Measurements from ENCODE around the gene ZNF644.
"Not testable (repeated sequence)": the region's sequence is repeated elsewhere in the genome, so short reads cannot be mapped to it uniquely, and the experiment has no call there.

Gene ZNF644

GRCh38 chr1:91021686-91022517 is at the start of gene ZNF644:
Gene ZNF644 (minus strand): TSS chr1:91022035. CDS start chr1:90982353, 39,682 bp downstream.
- no peak for TF ChIP-seq ZFX (IDR thresholded peaks at IDR 0.05; ENCODE audit: borderline replicate concordance)
- TF ChIP-seq CTCF (IDR thresholded peaks at IDR 0.05), result no peak
- peak within 1 kb of the TSS; percentile 97 for H3K27ac ChIP-seq

DNA sequence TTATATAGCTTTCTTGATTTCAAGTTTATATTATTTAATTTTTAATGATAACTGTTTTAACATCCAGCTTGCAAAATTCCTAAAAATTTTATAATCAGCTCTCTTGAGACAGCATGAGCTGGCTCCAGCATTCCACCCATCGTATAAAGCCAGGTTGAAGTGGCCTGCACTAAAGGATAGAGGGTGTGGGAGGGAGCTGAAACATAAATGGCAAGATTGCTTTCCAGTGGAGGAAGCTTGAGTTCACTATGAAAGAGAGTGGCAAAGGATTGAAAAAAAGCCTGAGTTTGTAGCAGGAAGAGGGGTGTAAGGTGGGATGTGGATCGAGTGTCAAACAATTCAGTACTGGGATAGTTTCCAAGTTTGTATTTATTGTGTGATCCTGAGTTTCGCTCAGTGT is 48.5 kb upstream of the ZNF644 start:
- no peak for TF ChIP-seq CTCF (IDR thresholded peaks at IDR 0.05)
- no peak overlapping the region for H3K27ac ChIP-seq

GRCh38 chr1:91066538-91066937 is 44.7 kb upstream of the ZNF644 start:
- H3K27ac ChIP-seq, result no peak overlapping the region
- TF ChIP-seq CTCF (IDR thresholded peaks at IDR 0.05) (no peak), ZFX (IDR thresholded peaks at IDR 0.05; ENCODE audit: borderline replicate concordance) (no peak)

DNA sequence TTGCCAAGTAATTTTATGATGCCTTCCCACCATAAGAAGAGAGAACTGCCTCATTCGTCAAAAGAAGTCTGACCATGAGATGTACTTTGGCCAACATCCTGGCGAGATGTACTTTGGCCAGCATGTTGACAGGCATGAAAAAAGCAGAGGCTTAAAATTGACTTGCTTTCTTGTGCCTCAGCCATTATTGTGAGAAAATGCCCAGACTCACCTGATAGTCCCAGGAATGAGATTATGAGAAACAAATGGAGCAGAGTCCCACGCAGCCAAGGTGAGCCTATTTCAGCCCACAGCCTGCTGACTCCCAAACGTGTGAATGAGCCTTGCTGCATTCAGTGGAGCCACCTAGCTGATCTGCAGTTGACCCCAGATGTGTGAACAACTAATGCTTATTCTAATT is 43.5 kb upstream of the ZNF644 start:
- TF ChIP-seq ZFX (IDR thresholded peaks at IDR 0.05; ENCODE audit: borderline replicate concordance) (no peak), CTCF (IDR thresholded peaks at IDR 0.05) (no peak)
- H3K27ac ChIP-seq, result no peak overlapping the region

DNA sequence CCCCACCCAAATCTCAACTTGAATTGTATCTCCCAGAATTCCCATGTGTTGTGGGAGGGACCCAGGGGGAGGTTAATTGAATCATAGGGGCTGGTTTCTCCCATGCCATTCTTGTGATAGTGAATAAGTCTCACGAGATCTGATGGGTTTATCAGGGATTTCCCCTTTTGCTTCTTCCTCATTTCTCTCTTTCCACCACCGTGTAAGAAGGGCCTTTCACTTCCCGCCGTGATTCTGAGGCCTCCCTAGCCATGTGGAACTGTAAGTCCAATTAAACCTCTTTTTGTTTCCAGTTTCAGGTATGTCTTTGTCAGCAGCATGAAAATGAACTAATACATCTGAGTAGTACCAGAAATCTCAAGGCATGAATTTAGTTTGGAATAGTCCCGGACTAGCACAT is 41.6 kb upstream of the ZNF644 start:
- H3K27ac ChIP-seq, result not testable (repeated sequence)

DNA sequence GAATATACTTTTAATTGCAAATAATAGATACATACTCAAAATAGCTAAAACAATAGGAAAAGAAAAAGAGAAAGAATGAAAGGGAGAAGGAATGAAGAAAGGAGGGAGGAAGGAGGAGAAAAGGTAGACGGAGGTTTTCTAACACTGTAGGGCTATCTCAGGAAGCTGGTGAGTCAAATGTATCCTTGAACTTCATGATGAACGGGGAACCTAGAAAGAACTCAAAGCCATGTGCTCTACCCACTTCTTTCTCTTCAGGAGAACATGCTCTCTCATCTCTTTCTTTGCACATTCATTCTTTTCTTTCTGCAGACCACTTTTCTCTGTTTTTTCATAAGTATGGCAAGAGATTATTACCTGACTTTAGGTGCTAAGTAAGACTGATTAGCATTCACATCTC is 37.3 kb upstream of the ZNF644 start:
- H3K27ac ChIP-seq, result no peak overlapping the region
- TF ChIP-seq CTCF (IDR thresholded peaks at IDR 0.05) (no peak), ZFX (IDR thresholded peaks at IDR 0.05; ENCODE audit: borderline replicate concordance) (no peak)

DNA sequence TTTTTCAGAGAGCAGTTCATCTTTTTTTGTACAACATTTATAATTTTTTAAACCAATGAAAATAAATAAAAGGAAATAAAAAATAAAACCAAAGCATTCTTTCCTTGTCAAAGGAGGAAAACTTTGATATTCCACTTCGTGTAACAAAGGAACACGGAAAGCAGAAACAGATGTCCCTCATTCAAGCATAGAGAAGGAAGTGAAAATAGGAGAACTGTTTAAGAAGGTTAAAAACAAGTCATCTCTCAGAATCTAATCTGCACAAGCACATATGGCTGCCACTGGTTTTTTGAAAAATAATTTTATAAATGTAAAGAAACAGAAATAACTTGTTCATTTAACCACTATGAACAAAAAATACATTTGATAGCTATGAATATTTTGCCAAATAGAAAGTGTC is 35.9 kb upstream of the ZNF644 start:
- no peak for TF ChIP-seq ZFX (IDR thresholded peaks at IDR 0.05; ENCODE audit: borderline replicate concordance)
- no peak for TF ChIP-seq CTCF (IDR thresholded peaks at IDR 0.05)
- H3K27ac ChIP-seq, result no peak overlapping the region

All from 22Rv1 (cell line).